Measurements from ENCODE around the gene PHF21A.

DNA sequence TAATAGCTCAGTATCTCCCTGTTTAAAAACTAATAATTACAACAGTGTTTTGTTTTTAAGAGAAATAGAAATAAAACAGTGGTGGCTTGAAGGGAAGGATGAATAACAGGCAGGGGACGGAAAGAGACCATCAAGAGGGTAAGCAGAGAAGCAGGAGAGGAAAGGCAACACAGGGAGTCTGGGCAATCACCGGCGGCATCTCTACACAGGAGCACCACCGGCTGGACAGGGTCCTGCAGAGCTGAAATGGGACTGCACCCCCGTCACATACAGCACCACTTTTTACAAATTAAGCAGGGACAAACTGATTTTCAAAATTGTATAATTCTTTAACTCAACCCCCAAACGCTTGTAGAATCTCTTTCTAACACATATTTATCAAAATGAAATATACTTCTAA is 18.4 kb downstream of the PHF21A start:
- TF ChIP-seq, protein P1, sequence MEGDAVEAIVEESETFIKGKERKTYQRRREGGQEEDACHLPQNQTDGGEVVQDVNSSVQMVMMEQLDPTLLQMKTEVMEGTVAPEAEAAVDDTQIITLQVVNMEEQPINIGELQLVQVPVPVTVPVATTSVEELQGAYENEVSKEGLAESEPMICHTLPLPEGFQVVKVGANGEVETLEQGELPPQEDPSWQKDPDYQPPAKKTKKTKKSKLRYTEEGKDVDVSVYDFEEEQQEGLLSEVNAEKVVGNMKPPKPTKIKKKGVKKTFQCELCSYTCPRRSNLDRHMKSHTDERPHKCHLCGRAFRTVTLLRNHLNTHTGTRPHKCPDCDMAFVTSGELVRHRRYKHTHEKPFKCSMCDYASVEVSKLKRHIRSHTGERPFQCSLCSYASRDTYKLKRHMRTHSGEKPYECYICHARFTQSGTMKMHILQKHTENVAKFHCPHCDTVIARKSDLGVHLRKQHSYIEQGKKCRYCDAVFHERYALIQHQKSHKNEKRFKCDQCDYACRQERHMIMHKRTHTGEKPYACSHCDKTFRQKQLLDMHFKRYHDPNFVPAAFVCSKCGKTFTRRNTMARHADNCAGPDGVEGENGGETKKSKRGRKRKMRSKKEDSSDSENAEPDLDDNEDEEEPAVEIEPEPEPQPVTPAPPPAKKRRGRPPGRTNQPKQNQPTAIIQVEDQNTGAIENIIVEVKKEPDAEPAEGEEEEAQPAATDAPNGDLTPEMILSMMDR (IDR thresholded peaks at IDR 0.05; ENCODE audit: poor library complexity), result no peak
- TF ChIP-seq EZH2 (IDR thresholded peaks at IDR 0.05; ENCODE audit: borderline replicate concordance), result no peak
